GM12801 (cell line): ENCODE results near the gene GNG8.

ENCODE experiments used
- CTCF ChIP-seq: IDR thresholded peaks from one replicate; pipeline ENCODE4 v1.5.1; 2011; ENCODE audit warnings: control low read depth; ENCODE audit not compliant: insufficient read length; ENCODE audit errors: extremely low read depth

GNG8 gene

GRCh38 chr19:46591870-46592269, 44.1 kb downstream of the GNG8 start:
- TF ChIP-seq CTCF: no peak

DNA sequence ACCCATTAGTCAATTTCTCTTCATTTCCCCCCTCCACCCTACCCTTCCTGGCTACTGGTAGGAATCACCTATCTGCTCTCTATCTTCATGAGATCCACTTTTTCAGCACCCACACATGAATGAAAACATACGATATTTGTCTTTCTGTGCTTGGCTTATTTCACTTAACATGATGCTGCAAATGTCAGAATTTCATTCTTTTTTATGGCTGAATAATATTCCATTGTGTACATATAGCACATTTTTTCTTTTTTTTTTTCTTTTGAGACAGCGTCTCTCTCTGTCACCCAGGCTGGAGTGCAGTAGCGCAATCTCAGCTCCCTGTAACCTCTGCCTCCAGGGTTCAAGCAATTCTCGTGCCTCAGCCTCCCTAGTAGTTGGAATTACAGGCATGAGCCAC, 44.7 kb downstream of the GNG8 start:
- TF ChIP-seq CTCF: no peak

- no peak for TF ChIP-seq CTCF
Observed at GRCh38 chr19:46587861-46588260, 48.1 kb downstream of the GNG8 start.

- no peak for TF ChIP-seq CTCF
Observed at GRCh38 chr19:46586294-46586693, 49.7 kb downstream of the GNG8 start.

DNA sequence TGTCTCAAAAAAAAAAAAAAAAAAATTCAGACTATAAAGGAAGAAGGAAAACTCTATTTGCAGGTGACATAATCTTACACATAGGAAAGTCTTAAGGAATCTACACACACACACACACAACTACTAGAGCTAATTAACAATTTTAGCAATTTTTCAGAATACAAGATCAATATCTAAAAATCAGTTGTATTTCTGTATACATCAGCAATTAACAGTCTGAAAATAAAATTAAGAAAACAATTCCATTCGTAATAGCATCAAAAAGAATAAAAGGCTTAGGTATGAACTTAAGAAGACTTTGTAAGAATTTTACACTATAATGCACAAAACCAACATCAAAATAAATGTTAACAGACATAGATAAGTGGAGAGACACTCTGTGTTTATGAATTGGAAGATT, 50.5 kb downstream of the GNG8 start:
- no peak for TF ChIP-seq CTCF
